Stomach (tissue), 4 donors: Measurements from ENCODE around the gene GMDS.

Experiments used
- POLR2A ChIP-seq, 4 donors: fragments of 450-650 bp; IDR thresholded peaks; one replicate each; pipeline ENCODE4 v1.6.1; 2016; ENCODE audit warnings: antibody characterized with exemption in 4 of 4, control low read depth in 2 of 4, mild to moderate bottlenecking in 1 of 4, moderate library complexity in 1 of 4
- POLR2AphosphoS5 ChIP-seq, 3 donors: sonication (generic); formaldehyde crosslinking; IDR thresholded peaks; one replicate each; pipeline ENCODE4 v1.6.1; 2016; ENCODE audit warnings: antibody characterized with exemption in 3 of 3
- TF ChIP-seq, protein P1 (sequence below), 7 experiments: fragments of 450-650 bp in 4 of 7; fragments of 200-600 bp in 3 of 7; sonication (generic) in 3 of 7; IDR thresholded peaks; one replicate each; pipeline ENCODE4 v1.5.1; 2016 to 2019; ENCODE audit warnings: antibody characterized with exemption in 7 of 7, control low read depth in 2 of 7, mild to moderate bottlenecking in 1 of 7

DNA sequence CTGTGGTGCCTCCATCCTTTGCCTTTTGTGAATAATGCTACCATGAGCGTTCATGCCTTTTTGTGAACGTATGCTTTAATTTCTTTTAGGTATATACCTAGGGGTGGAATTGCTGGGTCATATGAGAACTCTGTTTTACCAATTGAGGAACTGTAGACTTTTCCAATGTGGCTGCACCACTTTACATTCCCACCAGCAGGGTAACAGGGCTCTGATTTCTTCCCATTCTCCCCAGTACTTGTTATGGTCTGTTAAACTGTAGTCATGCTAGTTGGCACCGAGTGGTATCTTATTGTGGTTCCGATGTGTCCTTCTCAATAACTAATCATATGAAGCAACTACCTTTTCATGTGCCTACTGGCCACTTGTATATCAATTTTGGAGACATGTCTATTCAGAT, 312.1 kb downstream of the GMDS start:
- TF ChIP-seq POLR2A (IDR thresholded peaks at IDR 0.05) (no peak), POLR2AphosphoS5 (IDR thresholded peaks at IDR 0.05) (no peak)
- TF ChIP-seq, protein P1, sequence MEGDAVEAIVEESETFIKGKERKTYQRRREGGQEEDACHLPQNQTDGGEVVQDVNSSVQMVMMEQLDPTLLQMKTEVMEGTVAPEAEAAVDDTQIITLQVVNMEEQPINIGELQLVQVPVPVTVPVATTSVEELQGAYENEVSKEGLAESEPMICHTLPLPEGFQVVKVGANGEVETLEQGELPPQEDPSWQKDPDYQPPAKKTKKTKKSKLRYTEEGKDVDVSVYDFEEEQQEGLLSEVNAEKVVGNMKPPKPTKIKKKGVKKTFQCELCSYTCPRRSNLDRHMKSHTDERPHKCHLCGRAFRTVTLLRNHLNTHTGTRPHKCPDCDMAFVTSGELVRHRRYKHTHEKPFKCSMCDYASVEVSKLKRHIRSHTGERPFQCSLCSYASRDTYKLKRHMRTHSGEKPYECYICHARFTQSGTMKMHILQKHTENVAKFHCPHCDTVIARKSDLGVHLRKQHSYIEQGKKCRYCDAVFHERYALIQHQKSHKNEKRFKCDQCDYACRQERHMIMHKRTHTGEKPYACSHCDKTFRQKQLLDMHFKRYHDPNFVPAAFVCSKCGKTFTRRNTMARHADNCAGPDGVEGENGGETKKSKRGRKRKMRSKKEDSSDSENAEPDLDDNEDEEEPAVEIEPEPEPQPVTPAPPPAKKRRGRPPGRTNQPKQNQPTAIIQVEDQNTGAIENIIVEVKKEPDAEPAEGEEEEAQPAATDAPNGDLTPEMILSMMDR (IDR thresholded peaks at IDR 0.05), result no peak
